ENCODE data around the gene TECPR1. TPM values are rescaled to one million over a fixed set of nuclear protein-coding genes. Genes with fewer than 3 reads are reported as not detected.

Gene TECPR1
- total RNA-seq, 1 experiment from 2014 or later, result 14.5 TPM

GRCh38 chr7:98248156-98248555 lies 3.9 kb downstream of the TECPR1 start:
- Histone ChIP-seq H3K9me3 (replicated peaks) (no peaks in the 10 kb centered on the region), H3K27me3 (no peaks in the 10 kb centered on the region), H3K36me3 (no peaks in the 10 kb centered on the region), H3K27ac (no peak overlapping the region), H3K4me3 (no peak overlapping the region), H3K4me1 (peaks cover 12% of the 10 kb centered on the region; the same call in 1 of the 2 replicates)
- DNase-seq, result no peak

DNA sequence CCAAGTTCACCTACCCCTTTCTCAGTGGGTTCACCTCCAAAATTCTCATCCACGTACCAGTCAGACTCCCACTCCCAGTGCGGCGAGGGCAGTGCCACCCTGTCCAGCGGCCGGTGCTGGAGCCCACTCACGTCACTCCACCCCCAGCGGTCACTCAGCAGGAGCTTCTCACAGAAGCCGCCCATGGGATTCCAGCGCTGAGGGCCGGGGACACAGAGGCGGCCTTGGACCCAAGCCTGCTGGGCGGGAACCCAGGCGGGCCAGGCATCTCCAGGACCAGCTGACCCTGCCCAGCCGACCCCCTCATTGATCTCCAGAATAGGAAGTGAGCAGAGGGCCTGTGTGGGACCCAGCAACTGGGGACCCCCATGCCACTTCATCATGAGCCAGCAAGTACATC lies 7.2 kb downstream of the TECPR1 start:
- no peak for DNase-seq
- Histone ChIP-seq H3K4me1 (no peaks in the 10 kb centered on the region), H3K27ac (no peak overlapping the region), H3K4me3 (no peak overlapping the region), H3K27me3 (no peaks in the 10 kb centered on the region), H3K36me3 (no peaks in the 10 kb centered on the region; the same call in 1 of the 2 replicates), H3K9me3 (replicated peaks) (no peaks in the 10 kb centered on the region)

DNA sequence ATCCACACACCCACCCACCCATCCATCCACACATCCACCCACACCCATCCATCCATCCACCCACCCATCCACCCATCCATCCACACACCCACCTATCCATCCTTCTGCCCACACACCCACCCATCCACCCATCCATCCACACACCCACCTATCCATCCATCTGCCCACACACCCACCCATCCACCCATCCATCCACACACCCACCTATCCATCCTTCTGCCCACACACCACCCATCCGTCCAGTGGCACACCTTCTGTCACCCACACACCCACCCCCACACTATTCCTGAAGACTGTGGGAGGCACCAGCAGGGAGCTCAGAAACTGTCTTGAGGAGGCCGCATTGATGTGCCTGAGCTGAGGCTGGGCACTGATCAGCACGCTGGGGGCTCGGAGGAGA lies 9.1 kb downstream of the TECPR1 start:
- Histone ChIP-seq H3K27ac (no peak overlapping the region), H3K4me3 (no peak overlapping the region), H3K4me1 (no peaks in the 10 kb centered on the region), H3K36me3 (peaks cover 3% of the 10 kb centered on the region; the same call in 1 of the 2 replicates), H3K27me3 (no peaks in the 10 kb centered on the region), H3K9me3 (replicated peaks) (no peaks in the 10 kb centered on the region)
- DNase-seq, result no peak

DNA sequence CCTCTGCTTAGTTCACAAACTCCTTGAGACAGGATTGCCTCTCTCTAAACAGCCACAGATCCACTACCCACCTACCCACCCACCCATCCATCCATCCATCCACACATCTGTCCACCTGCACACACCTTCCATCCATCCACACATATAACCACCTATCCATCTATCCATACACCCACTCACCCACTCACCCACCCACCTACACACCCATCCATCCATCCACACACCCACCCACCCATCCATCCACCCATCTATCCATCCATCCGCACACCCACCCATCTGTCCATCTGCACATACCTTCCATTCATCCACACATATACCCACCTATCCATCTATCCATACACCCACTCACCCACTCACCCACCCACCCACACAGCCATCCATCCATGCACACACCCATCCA lies 9.7 kb downstream of the TECPR1 start:
- Histone ChIP-seq H3K4me1 (no peaks in the 10 kb centered on the region), H3K9me3 (replicated peaks) (no peaks in the 10 kb centered on the region), H3K4me3 (no peak overlapping the region), H3K27me3 (no peaks in the 10 kb centered on the region), H3K36me3 (peaks cover 3% of the 10 kb centered on the region; the same call in 1 of the 2 replicates), H3K27ac (no peak overlapping the region)
- no peak for DNase-seq

GRCh38 chr7:98241674-98242241 lies 10.3 kb downstream of the TECPR1 start:
- no peak overlapping the region for H3K27ac ChIP-seq
- H3K36me3 ChIP-seq, result peaks cover 3% of the 10 kb centered on the region; the same call in 1 of the 2 replicates
- H3K9me3 ChIP-seq (replicated peaks), result no peaks in the 10 kb centered on the region
- H3K4me1 ChIP-seq, result no peaks in the 10 kb centered on the region
- DNase-seq, result no peak
- H3K27me3 ChIP-seq, result no peaks in the 10 kb centered on the region
- H3K4me3 ChIP-seq, result no peak overlapping the region

DNA sequence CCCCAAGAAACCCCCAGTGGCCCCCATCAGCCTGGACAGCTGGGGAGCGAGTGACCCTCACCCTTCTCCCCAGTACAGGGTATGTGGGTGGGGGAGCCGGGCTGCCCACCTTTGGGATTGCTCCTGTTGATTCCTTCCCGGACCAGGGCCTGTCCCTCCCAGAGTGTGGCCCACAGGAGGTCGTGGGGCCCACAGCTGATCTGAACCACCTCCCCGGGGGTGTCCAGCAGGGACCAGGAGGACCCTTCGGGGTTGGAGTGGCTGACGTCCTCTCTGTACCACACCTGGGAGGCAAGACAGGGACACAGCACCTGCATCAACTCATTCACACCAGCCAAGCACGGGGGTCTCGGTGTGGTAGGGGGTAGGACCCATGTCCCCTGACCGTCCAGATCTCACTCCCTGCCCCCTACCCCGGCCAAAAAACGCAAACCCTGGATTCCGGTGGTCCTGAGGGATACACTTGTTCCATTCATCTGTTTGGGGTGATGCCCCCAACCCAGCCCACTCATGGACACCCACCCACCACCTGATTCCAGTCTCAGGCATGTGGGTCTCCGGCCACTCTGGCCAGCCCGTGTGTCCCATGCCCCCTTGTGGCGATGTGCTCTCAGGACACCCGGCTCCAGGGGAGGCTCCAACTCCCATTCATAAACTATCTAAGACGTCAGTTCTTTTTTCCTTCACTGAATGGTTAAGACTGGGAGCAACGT lies 10.9 kb downstream of the TECPR1 start:
- DNase-seq, result peak; percentile 43 to 55
- Histone ChIP-seq H3K9me3 (replicated peaks) (no peaks in the 10 kb centered on the region), H3K4me1 (no peaks in the 10 kb centered on the region), H3K27me3 (no peaks in the 10 kb centered on the region), H3K4me3 (no peak overlapping the region), H3K36me3 (peaks cover 3% of the 10 kb centered on the region; the same call in 1 of the 2 replicates), H3K27ac (no peak overlapping the region)

DNA sequence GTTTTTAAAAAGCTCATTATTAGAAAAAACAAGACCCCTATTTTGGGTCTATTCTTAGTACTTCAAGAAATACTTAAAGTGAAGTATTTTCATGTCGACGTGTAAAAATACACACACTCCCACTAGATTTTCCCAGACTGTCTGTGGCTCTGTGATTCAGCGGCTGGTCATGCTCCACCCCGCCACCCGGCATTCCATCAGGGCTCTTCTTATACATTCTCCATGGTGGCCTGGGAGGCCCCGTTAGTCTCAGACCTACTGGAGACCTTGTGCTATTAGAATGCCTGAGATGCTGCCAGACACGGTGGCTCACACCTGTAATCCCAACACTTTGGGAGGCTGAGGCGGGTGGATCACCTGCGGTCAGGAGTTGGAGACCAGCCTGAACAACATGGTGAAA lies 13.1 kb downstream of the TECPR1 start:
- no peak overlapping the region for H3K27ac ChIP-seq
- H3K9me3 ChIP-seq (replicated peaks), result no peaks in the 10 kb centered on the region
- no peaks in the 10 kb centered on the region for H3K4me1 ChIP-seq
- no peak overlapping the region for H3K4me3 ChIP-seq
- no peak for DNase-seq
- peaks cover 6% of the 10 kb centered on the region; the same call in 1 of the 2 replicates for H3K36me3 ChIP-seq
- no peaks in the 10 kb centered on the region for H3K27me3 ChIP-seq

DNA sequence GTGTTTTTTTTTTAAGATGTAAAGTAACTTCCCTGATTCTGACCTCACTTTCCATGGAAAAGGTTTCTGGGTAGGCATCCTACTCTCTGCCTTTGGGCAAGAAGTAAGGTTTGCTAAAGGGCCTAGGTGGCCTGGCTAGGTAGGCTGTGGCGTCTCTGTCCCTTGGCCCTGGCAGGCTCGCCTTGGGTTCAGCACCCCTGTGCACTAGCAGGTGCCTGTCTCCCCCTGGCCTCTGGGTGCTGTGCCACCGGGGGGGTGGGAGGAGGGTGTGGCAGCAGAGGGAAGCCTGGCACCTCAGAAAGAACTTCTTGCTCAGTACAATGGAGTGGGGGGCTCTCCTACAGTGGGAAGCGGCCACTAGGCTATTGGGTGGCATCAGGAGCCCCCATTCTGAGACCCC lies 14.0 kb downstream of the TECPR1 start:
- Histone ChIP-seq H3K27ac (no peak overlapping the region), H3K36me3 (peaks cover 6% of the 10 kb centered on the region; the same call in 1 of the 2 replicates), H3K27me3 (no peaks in the 10 kb centered on the region), H3K4me1 (peaks cover 3% of the 10 kb centered on the region), H3K4me3 (no peak overlapping the region), H3K9me3 (replicated peaks) (no peaks in the 10 kb centered on the region)
- no peak for DNase-seq

- DNase-seq, result no peak
These were observed 15.5 kb downstream of the TECPR1 start for GRCh38 chr7:98236355-98237185.

GRCh38 chr7:98235901-98236300 lies 16.1 kb downstream of the TECPR1 start:
- no peak for DNase-seq
- Histone ChIP-seq H3K27me3 (no peaks in the 10 kb centered on the region), H3K9me3 (replicated peaks) (no peaks in the 10 kb centered on the region), H3K4me1 (peaks cover 13% of the 10 kb centered on the region), H3K36me3 (peaks cover 6% of the 10 kb centered on the region; the same call in 1 of the 2 replicates), H3K4me3 (no peak overlapping the region), H3K27ac (no peak overlapping the region)

More at GRCh38 chr7:98236355-98237185, 15.5 kb downstream of the TECPR1 start:
- Histone ChIP-seq H3K27ac (no peak overlapping the region), H3K4me3 (no peak overlapping the region), H3K4me1 (peaks cover 13% of the 10 kb centered on the region), H3K36me3 (peaks cover 6% of the 10 kb centered on the region; the same call in 1 of the 2 replicates), H3K9me3 (replicated peaks) (no peaks in the 10 kb centered on the region), H3K27me3 (no peaks in the 10 kb centered on the region)

GRCh38 chr7:98234429-98235147 lies 17.4 kb downstream of the TECPR1 start:
- no peak for DNase-seq
- H3K36me3 ChIP-seq, result peaks cover 6% of the 10 kb centered on the region; the same call in 1 of the 2 replicates

GRCh38 chr7:98233219-98234070 lies 18.6 kb downstream of the TECPR1 start:
- Histone ChIP-seq H3K4me3 (no peak overlapping the region), H3K4me1 (peaks cover 22% of the 10 kb centered on the region), H3K27me3 (no peaks in the 10 kb centered on the region), H3K36me3 (peaks cover 4% of the 10 kb centered on the region; the same call in 1 of the 2 replicates), H3K27ac (peak overlapping the region; percentile 62), H3K9me3 (replicated peaks) (no peaks in the 10 kb centered on the region)
- DNase-seq, result no peak

More at GRCh38 chr7:98234429-98235147, 17.4 kb downstream of the TECPR1 start:
- Histone ChIP-seq H3K27me3 (no peaks in the 10 kb centered on the region), H3K4me1 (peaks cover 13% of the 10 kb centered on the region), H3K9me3 (replicated peaks) (no peaks in the 10 kb centered on the region), H3K4me3 (no peak overlapping the region), H3K27ac (no peak overlapping the region)

GRCh38 chr7:98232799-98233198 lies 19.2 kb downstream of the TECPR1 start:
- H3K27me3 ChIP-seq, result no peaks in the 10 kb centered on the region
- DNase-seq, result peak; percentile 90 to 91
- peaks cover 3% of the 10 kb centered on the region; the same call in 1 of the 2 replicates for H3K36me3 ChIP-seq
- peak overlapping the region; percentile 62 for H3K27ac ChIP-seq
- H3K4me3 ChIP-seq, result no peak overlapping the region
- H3K4me1 ChIP-seq, result peaks cover 22% of the 10 kb centered on the region
- H3K9me3 ChIP-seq (replicated peaks), result no peaks in the 10 kb centered on the region

GRCh38 chr7:98232263-98232585 lies 19.8 kb downstream of the TECPR1 start:
- H3K36me3 ChIP-seq, result peaks cover 3% of the 10 kb centered on the region; the same call in 1 of the 2 replicates
- peaks cover 22% of the 10 kb centered on the region for H3K4me1 ChIP-seq
- H3K27me3 ChIP-seq, result no peaks in the 10 kb centered on the region
- no peaks in the 10 kb centered on the region for H3K9me3 ChIP-seq (replicated peaks)
- H3K4me3 ChIP-seq, result no peak overlapping the region
- DNase-seq, result no peak
- peak overlapping the region; percentile 62; the same call in 1 of the 2 replicates for H3K27ac ChIP-seq
